ENCODE data around the gene LRRC71.

- TF ChIP-seq, protein P1, sequence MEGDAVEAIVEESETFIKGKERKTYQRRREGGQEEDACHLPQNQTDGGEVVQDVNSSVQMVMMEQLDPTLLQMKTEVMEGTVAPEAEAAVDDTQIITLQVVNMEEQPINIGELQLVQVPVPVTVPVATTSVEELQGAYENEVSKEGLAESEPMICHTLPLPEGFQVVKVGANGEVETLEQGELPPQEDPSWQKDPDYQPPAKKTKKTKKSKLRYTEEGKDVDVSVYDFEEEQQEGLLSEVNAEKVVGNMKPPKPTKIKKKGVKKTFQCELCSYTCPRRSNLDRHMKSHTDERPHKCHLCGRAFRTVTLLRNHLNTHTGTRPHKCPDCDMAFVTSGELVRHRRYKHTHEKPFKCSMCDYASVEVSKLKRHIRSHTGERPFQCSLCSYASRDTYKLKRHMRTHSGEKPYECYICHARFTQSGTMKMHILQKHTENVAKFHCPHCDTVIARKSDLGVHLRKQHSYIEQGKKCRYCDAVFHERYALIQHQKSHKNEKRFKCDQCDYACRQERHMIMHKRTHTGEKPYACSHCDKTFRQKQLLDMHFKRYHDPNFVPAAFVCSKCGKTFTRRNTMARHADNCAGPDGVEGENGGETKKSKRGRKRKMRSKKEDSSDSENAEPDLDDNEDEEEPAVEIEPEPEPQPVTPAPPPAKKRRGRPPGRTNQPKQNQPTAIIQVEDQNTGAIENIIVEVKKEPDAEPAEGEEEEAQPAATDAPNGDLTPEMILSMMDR (IDR thresholded peaks at IDR 0.05): no peak
- no peak for TF ChIP-seq EP300 (IDR thresholded peaks at IDR 0.05)
- TF ChIP-seq POLR2AphosphoS5 (IDR thresholded peaks at IDR 0.05): no peak
- TF ChIP-seq POLR2A (IDR thresholded peaks at IDR 0.05): no peak
Observed at GRCh38 chr1:156876281-156876680, 44.2 kb upstream of the LRRC71 start.
